HG02798 (cell line): ENCODE measurements around the gene UGT3A2.

Experiments
- ATAC-seq: cut with Tn5 transposase; IDR thresholded peaks from one replicate; pipeline ENCODE4 v1.9.1; 2021; ENCODE audit warnings: mild to moderate bottlenecking; ENCODE audit not compliant: unreplicated experiment, poor library complexity

The UGT3A2 gene

GRCh38 chr5:36066540-36067210, at the start of gene UGT3A2:
TSS of gene UGT3A2 (minus strand) at chr5:36066882. CDS start at chr5:36066789, 93 bp downstream.
- no peak for ATAC-seq

- ATAC-seq: no peak
Measured at GRCh38 chr5:36111238-36111637, 44.6 kb upstream of the UGT3A2 start.

GRCh38 chr5:36108758-36109460, 42.2 kb upstream of the UGT3A2 start:
- no peak for ATAC-seq

- no peak for ATAC-seq
Measured at GRCh38 chr5:36105819-36106218, 39.1 kb upstream of the UGT3A2 start.

- ATAC-seq: no peak
Measured at GRCh38 chr5:36099748-36100147, 33.1 kb upstream of the UGT3A2 start.

GRCh38 chr5:36096486-36096885, 29.8 kb upstream of the UGT3A2 start:
- no peak for ATAC-seq

GRCh38 chr5:36089989-36090388, 23.3 kb upstream of the UGT3A2 start:
- peak; percentile 87 for ATAC-seq

GRCh38 chr5:36079200-36079781, 12.6 kb upstream of the UGT3A2 start:
- ATAC-seq: peak; percentile 96

- no peak for ATAC-seq
Measured at GRCh38 chr5:36078430-36078829, 11.7 kb upstream of the UGT3A2 start.

GRCh38 chr5:36073595-36074216, 7.0 kb upstream of the UGT3A2 start:
- ATAC-seq: peak; percentile 86

GRCh38 chr5:36070687-36071571, 4.2 kb upstream of the UGT3A2 start:
- ATAC-seq: peak; percentile 47

- ATAC-seq: no peak
Measured at GRCh38 chr5:36068751-36069281, 2.1 kb upstream of the UGT3A2 start.

- no peak for ATAC-seq
Measured at GRCh38 chr5:36066001-36066539, 612 bp downstream of the UGT3A2 start.

- no peak for ATAC-seq
Measured at GRCh38 chr5:36060420-36060887, 6.2 kb downstream of the UGT3A2 start.

GRCh38 chr5:36059571-36060419, 6.9 kb downstream of the UGT3A2 start:
- ATAC-seq: no peak

GRCh38 chr5:36058776-36059175, 7.9 kb downstream of the UGT3A2 start:
- no peak for ATAC-seq

GRCh38 chr5:36057386-36057785, 9.3 kb downstream of the UGT3A2 start:
- ATAC-seq: no peak

GRCh38 chr5:36056422-36056821, 10.3 kb downstream of the UGT3A2 start:
- no peak for ATAC-seq

GRCh38 chr5:36055984-36056383, 10.7 kb downstream of the UGT3A2 start:
- ATAC-seq: no peak
